Stimulated activated naive CD4-positive, alpha-beta T cell (primary cell): Measurements from ENCODE around the gene ADGRG4.

Source experiments
- DNase-seq, 6 experiments: peaks; one replicate each; lab custom pipeline; 2025; lab: John Stamatoyannopoulos, UW

The ADGRG4 gene

GRCh38 chrX:136304493-136304892 lies 3.7 kb downstream of the ADGRG4 start:
- DNase-seq: no peak

- DNase-seq: no peak
Observed at GRCh38 chrX:136306182-136306581, 5.4 kb downstream of the ADGRG4 start.

- DNase-seq: no peak
Observed at GRCh38 chrX:136307471-136307870, 6.7 kb downstream of the ADGRG4 start.

- no peak for DNase-seq
Observed at GRCh38 chrX:136310411-136310810, 9.6 kb downstream of the ADGRG4 start.

GRCh38 chrX:136318156-136318555 lies 17.4 kb downstream of the ADGRG4 start:
- no peak for DNase-seq

- no peak for DNase-seq
Observed at GRCh38 chrX:136318895-136319597, 18.3 kb downstream of the ADGRG4 start.

GRCh38 chrX:136319600-136319999 lies 18.8 kb downstream of the ADGRG4 start:
- DNase-seq: no peak

GRCh38 chrX:136321532-136321931 lies 20.8 kb downstream of the ADGRG4 start:
- no peak for DNase-seq

- DNase-seq: no peak
Observed at GRCh38 chrX:136322064-136322463, 21.3 kb downstream of the ADGRG4 start.

GRCh38 chrX:136325377-136325776 lies 24.6 kb downstream of the ADGRG4 start:
- no peak for DNase-seq

GRCh38 chrX:136328933-136329332 lies 28.2 kb downstream of the ADGRG4 start:
- DNase-seq: no peak

- no peak for DNase-seq
Observed at GRCh38 chrX:136336623-136337022, 35.9 kb downstream of the ADGRG4 start.

GRCh38 chrX:136339702-136340101 lies 38.9 kb downstream of the ADGRG4 start:
- no peak for DNase-seq

GRCh38 chrX:136344320-136344719 lies 43.6 kb downstream of the ADGRG4 start:
- no peak for DNase-seq

GRCh38 chrX:136346506-136346905 lies 45.7 kb downstream of the ADGRG4 start:
- no peak for DNase-seq

- no peak for DNase-seq
Observed at GRCh38 chrX:136347706-136348105, 46.9 kb downstream of the ADGRG4 start.

GRCh38 chrX:136353526-136354093 lies 52.8 kb downstream of the ADGRG4 start:
- no peak for DNase-seq

- no peak for DNase-seq
Observed at GRCh38 chrX:136354201-136354600, 53.4 kb downstream of the ADGRG4 start.

- no peak for DNase-seq
Observed at GRCh38 chrX:136369377-136369776, 68.6 kb downstream of the ADGRG4 start.

GRCh38 chrX:136376713-136377112 lies 76.0 kb downstream of the ADGRG4 start:
- no peak for DNase-seq

- no peak for DNase-seq
Observed at GRCh38 chrX:136380010-136380769, 79.4 kb downstream of the ADGRG4 start.

GRCh38 chrX:136386173-136386572 lies 85.4 kb downstream of the ADGRG4 start:
- no peak for DNase-seq

GRCh38 chrX:136386826-136387225 lies 86.1 kb downstream of the ADGRG4 start:
- no peak for DNase-seq
